Measurements from ENCODE around the gene SLC23A3. TPM values are rescaled to one million over a fixed set of nuclear protein-coding genes. Genes with fewer than 3 reads are reported as not detected.
"Not testable (repeated sequence)": the region's sequence is repeated elsewhere in the genome, so short reads cannot be mapped to it uniquely, and the experiment has no call there.

The SLC23A3 gene
- total RNA-seq, 1 experiment from 2014 or later = 1.7 TPM

DNA sequence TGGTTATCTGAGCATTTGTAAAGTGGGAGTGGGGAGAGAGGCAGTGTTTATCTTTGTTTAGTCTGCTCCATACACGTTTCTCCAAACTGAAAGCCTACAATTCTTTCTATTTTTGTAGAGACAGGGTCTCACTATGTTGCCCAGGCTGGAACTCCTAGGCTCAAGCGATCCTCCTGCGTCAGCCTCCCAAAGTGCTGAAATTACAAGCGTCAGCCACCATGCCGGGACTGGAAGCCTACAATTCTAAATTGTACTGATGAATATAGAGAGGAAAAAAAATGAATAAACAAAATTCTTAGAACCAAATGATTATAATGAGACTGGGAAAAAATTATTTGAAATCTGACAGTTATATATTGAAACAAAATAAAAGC is 35.3 kb upstream of the SLC23A3 start:
- no peak for DNase-seq (ENCODE audit: extremely low read depth, low read depth)

DNA sequence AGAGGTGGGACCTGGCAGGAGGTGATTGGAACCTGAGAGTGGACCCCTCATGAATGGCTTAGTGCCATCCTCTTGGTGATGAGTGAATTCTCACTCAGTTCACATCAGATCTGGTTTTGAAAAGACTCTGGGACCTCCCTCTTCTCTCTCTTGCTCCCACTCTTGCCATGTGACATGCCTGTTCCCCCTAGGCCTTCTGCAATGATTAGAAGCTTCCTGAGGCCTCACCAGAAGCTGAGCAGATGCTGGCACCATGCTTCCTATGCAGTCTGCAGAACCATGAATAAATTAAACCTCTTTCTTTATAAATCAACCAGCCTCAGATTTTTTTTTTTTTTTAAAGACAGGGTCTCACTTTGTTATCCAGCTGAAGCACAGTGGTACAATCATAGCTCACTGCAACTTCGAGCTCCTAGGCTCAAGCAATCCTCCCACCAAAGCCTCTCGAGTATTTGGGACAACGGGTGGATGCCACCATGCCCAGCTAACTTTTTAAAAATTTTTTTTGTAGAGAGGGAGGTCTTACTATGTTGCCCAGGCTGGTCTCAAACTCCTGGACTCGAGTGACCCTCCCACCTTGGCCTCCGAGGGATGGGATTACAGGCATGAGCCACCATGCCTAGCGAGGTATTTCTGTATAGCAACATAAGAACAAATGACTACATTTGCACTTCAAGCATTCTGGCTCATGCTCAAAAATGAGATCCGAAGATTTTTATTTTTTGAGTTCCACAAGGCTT is 34.8 kb upstream of the SLC23A3 start:
- no peak for DNase-seq (ENCODE audit: extremely low read depth, low read depth)

DNA sequence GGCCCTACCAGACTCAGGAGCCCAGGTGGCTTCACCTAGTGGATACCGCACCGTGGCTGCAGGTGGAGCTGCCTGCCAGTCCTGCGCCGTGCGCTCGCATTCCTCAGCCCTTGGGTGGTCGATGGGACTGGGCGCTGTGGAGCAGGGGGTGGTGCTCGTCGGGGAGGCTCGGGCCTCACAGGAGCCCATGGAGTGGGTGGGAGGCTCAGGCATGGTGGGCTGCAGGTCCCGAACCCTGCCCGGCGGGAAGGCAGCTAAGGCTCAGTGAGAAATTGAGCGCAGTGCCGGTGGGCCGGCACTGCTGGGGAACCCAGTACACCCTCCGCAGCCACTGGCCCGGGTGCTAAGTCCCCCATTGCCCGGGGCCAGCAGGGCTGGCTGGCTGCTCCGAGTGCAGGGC is 31.5 kb upstream of the SLC23A3 start:
- not testable (repeated sequence) for DNase-seq (ENCODE audit: extremely low read depth, low read depth)

DNA sequence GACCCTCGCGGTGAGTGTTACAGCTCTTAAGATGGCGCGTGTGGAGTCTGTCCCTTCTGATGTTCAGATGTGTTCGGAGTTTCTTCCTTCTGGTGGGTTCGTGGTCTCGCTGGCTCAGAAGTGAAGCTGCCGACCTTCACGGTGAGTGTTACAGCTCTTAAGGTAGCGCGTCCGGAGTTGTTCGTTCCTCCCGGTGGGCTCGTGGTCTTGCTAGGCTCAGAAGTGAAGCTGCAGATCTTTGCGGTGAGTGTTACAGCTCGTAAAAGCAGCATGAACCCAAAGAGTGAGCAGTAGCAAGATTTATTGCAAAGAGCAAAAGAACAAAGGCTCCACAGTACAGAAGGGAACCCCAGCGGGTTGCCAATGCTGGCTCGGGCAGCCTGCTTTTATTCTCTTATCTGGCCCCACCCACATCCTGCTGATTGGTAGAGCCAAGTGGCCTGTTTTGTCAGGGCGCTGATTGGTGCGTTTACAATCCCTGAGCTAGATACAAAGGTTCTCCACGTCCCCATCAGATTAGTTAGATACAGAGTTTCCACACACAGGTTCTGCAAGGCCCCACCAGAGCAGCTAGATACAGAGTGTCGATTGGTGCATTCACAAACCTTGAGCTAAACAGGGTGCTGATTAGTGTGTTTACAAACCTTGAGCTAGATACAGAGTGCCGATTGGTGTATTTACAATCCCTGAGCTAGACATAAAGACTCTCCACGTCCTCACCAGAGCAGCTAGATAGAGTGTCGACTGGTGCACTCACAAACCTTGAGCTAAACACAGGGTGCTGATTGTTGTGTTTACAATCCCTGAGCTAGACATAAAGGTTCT is 30.9 kb upstream of the SLC23A3 start:
- not testable (repeated sequence) for DNase-seq (ENCODE audit: extremely low read depth, low read depth)

DNA sequence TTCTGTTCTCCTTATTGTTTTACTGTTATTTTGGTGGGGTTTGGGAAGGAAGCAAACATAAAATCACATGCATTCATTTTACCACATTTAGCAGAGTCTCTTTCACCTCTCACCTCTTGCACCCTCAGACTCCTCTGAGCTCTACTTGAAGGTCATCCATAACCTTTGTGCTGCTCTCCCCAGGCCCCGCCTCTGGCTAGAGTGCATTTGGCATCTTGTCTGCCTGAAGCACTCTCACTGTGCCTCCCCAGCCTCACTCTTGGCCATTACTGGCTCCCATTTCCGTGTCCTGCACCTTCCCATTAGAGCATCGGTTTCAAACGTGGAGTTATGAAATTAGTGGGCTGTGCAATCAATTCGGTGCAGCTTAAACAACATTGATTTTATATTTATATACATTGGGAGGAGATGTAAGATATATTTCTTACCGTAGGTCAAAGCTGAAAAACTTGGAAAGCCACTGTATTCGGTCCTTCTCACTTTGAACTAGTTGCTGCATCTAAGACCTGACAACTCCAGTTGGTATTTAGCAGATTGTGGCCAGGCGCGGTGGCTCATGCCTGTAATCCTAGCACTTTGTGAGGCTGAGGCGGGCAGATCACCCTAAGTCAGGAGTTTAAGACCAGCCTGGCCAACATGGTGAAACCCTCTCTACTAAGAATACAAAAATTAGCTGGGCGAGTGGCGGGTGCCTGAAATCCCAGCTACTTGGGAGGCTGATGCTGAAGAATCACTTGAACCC is 29.8 kb upstream of the SLC23A3 start:
- no peak for DNase-seq (ENCODE audit: extremely low read depth, low read depth)

DNA sequence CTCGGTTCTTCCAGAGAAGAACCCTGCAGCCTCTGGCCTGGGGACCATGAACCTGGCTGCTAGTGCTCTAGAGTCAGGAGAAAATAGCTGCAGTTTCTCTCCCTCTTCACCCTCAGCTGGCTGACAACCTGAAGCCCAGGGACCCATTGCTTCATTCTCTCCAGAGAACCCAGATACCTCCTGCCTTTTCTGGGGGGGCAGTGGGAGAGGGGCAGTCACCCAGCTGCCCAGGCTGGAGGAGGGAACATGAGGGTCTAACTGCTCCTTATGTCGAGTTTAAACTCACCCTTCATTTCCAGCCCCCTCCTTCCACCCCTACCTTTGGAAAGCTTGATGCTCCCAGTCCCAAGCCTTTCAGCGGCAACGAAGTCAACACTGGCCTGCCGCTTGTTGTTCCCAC is 29.1 kb upstream of the SLC23A3 start:
- DNase-seq (ENCODE audit: extremely low read depth, low read depth) = no peak

DNA sequence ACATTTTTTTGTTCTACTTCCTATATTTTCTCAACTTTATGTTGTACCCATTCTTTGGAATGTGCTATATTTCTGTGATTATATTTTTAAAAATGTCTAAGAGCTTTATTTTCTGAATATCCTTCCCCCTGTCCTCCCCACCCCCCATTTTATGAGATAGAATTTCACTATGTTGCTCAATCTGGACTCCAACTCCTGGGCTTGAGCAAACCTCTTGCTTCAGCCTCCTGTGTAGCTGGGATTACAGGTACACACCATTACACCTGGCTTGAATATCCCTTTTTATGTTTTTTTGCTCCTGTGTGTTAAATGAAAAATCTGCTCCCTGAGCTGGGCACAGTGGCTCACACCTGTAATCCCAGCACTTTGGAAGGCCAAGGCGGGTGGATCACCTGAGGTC is 27.6 kb upstream of the SLC23A3 start:
- no peak for DNase-seq (ENCODE audit: extremely low read depth, low read depth)

DNA sequence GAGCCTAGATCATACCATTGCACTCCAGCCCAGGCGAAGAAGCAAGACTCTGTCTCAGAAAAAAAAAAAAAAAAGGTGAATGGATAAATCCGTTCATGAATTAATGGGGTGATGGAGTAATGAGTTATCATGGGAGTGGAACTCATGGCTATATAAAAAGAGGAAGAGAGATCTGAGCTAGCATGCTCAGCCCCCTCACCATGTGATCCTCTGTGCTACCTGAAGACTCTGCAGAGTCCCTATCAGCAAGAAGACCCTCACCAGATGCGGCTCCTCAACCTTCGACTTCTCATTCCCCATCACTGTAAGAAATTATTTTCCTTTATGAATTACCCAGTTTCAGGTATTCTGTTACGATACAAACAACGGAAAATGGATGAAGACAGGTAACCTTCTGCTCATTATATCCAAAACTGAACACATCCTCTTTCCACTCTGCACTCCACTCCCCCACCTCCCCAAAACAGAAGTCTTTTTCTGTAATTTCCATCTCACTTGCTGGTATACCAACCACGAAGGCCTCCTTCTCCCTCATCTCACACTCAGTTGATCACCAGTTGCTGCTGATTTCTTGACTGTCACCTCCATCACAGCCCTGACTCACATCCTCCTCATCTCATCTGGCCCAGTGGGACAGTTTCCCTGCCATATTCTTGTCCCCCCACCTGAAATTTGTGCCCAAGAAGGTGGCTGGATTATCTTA is 17.1 kb upstream of the SLC23A3 start:
- DNase-seq (ENCODE audit: extremely low read depth, low read depth) = no peak

DNA sequence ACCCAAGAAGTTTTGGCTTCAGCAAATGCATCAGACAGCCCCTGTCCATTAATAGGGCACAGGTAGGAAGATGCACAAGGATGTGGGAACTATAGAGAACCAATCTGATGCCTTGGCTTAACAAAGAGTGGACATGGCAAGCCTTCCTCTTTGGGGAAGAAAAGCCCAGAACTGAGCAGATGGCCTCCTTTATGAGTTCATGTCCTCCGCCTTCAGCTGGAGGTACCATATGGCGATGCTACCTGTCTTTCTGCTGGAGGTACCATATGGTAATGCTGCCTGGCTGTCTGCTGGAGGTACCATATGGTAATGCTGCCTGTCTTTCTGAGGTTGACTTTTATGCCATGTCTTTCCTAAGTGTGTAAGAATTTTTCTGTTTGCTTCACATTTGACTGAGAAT is 14.3 kb upstream of the SLC23A3 start:
- no peak for DNase-seq (ENCODE audit: extremely low read depth, low read depth)

DNA sequence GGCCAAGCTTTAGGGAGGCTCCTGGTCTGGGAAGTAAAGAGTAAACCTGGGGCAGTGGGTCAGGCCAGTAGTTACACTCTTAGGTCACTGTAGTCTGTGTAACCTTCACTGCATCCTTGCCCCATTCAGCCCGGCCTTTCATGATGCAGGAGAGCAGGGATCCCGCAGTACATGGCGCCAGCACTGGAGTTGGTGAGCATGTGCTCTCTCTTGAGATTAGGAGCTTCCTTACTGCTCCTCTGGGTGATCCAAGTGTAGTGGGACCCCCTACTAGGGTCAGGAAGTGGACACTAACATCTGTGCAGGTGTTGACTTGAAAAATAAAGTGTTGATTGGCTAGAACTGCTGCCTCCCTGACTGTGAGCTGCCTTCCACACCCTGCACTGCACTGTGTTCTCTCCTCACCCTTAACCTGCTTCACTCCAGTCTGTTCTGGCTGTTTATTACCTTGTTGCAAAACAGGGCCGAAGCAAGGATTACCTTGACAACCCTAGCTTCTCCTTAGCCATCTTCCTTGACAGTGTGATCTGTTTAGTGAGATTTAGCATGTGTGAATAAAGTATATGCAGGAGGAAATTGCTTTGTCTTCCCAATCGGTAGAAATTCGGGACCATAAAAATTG is 13.4 kb upstream of the SLC23A3 start:
- DNase-seq (ENCODE audit: extremely low read depth, low read depth) = no peak

DNA sequence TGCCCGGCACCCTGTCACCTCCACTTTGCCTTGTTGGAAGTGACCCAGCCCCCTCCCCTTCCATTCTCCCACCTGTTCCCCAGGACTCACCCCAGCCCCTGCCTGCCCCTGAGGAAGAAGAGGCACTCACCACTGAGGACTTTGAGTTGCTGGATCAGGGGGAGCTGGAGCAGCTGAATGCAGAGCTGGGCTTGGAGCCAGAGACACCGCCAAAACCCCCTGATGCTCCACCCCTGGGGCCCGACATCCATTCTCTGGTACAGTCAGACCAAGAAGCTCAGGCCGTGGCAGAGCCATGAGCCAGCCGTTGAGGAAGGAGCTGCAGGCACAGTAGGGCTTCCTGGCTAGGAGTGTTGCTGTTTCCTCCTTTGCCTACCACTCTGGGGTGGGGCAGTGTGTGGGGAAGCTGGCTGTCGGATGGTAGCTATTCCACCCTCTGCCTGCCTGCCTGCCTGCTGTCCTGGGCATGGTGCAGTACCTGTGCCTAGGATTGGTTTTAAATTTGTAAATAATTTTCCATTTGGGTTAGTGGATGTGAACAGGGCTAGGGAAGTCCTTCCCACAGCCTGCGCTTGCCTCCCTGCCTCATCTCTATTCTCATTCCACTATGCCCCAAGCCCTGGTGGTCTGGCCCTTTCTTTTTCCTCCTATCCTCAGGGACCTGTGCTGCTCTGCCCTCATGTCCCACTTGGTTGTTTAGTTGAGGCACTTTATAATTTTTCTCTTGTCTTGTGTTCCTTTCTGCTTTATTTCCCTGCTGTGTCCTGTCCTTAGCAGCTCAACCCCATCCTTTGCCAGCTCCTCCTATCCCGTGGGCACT is 12.7 kb upstream of the SLC23A3 start:
- no peak for DNase-seq (ENCODE audit: extremely low read depth, low read depth)

DNA sequence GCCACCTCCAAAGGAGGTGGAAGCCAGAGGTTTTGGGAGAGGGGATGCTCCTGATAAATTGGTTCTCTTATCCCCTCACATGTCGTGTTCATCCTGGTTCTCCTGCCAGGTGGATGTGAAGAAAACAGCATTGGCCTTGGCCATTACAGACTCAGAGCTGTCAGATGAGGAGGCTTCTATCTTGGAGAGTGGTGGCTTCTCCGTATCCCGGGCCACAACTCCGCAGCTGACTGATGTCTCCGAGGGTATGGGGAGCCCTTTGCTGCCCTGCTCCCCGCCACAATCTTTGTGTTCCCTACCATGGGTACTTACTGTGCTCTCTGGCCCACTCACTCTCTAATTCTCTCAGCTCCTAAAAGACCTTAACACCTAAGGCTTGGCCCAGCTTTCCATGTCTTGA is 11.7 kb upstream of the SLC23A3 start:
- no peak for DNase-seq (ENCODE audit: extremely low read depth, low read depth)

DNA sequence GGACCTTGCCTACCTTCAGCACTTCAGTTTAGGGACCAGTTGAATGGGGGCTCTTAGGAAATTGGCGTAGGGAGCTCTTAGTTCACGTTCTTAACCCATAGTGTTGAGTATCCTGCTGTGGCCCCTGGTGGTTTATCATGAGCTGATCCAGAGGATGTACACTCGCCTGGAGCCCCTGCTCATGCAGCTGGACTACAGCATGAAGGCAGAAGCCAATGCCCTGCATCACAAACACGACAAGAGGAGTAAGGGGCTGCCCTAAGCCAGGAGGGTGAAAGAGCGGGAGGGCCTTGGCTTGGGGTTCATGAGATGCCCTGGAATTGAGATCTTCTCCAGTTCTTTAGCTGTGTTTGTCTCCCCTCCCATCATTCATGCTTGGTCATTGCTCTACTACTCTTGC is 11.1 kb upstream of the SLC23A3 start:
- DNase-seq (ENCODE audit: extremely low read depth, low read depth) = no peak

DNA sequence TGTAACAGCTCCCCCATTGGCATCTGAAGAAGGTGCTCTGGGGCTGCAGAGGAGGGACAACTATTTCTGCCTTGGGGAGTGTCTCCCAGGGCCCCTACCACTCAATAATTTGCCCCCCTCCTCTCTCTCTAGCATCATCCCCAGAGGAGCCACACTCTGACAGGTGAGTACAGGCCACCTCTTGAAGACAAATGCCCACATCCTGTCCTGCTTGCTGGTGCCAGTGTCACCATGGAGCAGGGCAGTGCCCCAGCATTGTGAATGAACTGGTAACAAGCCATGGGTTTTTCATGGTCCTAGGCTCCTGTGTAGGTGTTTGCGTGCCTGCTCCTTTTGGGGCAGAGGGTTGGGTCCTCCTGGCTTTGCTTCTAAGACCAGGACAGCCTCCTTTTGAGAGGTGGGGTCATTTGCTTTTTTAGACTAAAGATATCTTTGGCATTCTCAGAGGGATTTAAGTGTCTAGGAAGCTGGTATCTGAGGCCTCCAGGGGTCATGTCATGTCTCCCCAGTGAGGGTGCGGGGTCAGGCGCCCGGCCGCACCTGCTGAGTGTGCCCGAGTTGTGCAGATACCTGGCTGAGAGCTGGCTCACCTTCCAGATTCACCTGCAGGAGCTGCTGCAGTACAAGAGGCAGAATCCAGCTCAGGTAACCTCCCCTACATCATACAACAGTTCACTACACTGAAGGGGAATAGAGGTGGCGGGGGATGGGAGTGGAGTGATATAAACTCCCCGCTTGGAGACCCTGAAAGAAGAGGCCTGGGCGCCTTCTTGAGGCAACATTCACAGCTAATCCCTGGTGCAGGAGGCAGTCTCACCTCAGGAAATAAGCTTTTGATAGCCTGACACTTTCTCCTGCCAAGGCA is 10.0 kb upstream of the SLC23A3 start:
- no peak for DNase-seq (ENCODE audit: extremely low read depth, low read depth)

DNA sequence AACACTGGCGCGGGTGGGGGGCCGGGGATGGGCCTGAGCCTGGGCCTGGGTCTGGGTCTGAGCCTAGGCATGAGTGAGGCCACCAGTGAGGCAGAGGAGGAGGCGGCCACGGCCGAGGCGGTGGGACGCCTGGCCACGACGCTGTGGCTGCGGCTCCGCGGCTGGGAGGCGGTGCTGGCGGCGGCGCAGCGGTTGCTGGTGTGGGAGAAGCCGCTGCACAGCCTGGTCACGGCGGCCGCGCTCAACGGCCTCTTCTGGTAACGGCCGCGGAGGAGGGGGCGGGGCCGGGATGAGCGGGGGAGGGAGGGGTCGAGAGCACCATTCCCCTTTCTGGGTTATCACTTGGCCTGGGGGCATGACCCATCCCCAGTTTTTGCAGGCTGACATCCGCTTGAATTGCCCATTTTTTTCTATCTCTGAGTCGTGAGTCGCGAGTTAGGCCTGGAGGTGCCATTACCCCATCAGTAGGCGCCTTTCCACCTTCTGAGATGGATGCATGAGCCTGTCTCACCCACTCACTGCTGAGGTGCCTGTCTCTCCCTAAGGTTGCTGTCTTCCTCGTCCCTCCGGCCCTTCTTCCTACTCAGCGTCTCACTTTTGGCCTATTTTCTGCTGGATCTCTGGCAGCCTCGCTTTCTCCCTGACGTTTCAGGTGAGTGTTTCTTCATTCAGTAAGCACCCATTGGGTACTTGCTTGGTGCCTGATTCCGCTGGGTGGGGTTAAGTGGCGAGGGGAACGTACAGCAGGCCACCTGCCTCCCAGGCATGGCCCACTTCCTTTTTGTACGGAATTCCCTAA is 8.7 kb upstream of the SLC23A3 start:
- DNase-seq (ENCODE audit: extremely low read depth, low read depth) = no peak

DNA sequence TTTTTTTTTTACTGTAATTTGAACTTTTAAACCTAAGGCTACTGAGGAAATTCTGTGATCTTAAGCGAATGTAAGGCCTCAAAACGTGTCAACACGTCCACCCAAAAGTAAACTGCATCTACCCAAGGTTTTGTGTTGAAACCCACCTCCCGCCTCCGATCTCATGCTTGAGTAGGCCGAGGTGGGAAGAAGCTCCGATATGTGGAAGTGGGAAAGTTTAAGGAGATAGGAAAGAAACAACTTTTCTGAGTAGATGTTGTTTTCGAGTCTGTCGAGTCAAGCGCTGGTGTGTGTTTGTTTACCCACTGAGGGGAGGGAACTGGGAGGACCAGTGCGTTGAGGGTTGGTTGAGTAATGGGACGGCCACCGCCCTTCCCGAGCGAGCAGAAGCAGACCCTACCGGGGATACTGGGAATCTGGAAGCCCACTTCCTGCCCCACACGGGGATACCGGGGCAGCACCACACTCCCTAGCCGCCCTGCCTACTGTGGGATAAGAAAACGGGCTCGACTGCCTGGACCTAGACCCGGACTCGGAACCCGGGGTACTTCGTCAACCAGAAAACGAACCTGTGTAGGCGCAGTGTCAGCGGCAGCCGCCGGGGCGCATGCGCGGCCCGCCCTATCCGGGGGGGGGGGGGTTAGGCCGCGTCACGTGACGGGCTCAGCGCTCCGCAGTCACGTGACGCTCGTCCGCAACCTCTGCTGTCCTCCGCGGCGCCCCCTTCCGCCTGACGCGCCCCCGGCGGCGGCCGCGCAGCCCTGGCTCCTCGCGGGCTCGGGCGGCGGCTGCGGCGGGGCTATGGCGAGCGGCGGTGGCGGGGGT is 7.9 kb upstream of the SLC23A3 start, which contains the start of gene RETREG2:
Gene RETREG2, plus strand, starts transcription at position 724 of the 825 bp plus-strand sequence. Its CDS starts 78 bp downstream, at position 802.
- DNase-seq (ENCODE audit: extremely low read depth, low read depth) = peak; percentile 91
